HG03354 (cell line): ENCODE results near the gene PATL1.
"Not testable (repeated sequence)": the region's sequence is repeated elsewhere in the genome, so short reads cannot be mapped to it uniquely, and the experiment has no call there.

ENCODE experiments used
- ATAC-seq: cut with Tn5 transposase; IDR thresholded peaks from one replicate; pipeline ENCODE4 v1.9.1; 2021; ENCODE audit warnings: mild to moderate bottlenecking; ENCODE audit not compliant: unreplicated experiment, poor library complexity, severe bottlenecking

PATL1 gene, protein sequence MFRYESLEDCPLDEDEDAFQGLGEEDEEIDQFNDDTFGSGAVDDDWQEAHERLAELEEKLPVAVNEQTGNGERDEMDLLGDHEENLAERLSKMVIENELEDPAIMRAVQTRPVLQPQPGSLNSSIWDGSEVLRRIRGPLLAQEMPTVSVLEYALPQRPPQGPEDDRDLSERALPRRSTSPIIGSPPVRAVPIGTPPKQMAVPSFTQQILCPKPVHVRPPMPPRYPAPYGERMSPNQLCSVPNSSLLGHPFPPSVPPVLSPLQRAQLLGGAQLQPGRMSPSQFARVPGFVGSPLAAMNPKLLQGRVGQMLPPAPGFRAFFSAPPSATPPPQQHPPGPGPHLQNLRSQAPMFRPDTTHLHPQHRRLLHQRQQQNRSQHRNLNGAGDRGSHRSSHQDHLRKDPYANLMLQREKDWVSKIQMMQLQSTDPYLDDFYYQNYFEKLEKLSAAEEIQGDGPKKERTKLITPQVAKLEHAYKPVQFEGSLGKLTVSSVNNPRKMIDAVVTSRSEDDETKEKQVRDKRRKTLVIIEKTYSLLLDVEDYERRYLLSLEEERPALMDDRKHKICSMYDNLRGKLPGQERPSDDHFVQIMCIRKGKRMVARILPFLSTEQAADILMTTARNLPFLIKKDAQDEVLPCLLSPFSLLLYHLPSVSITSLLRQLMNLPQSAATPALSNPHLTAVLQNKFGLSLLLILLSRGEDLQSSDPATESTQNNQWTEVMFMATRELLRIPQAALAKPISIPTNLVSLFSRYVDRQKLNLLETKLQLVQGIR

GRCh38 chr11:59668950-59669610 lies at the start of gene PATL1:
Gene PATL1 (minus strand): TSS chr11:59669037. CDS start chr11:59668895, 142 bp downstream.
- peak; percentile 92 for ATAC-seq

DNA sequence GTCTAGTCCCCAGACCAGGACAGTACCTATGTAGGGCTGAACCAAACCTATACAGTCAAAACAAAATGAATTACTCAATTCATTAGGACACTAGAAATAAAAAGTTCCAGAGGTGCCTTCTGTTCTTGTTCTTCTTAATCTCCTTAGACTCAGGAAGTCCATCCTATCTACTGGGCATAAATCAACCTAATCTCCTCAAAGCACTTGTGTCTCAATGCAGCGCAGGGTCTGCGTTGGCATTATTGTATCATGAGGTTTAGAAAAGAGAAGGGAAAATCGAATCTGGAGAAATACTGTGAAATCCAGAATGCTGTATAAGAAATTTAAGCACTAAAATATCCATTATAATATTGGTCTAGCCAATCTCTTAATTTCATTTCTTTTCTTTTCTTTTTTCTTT lies 47.2 kb upstream of the PATL1 start:
- no peak for ATAC-seq

DNA sequence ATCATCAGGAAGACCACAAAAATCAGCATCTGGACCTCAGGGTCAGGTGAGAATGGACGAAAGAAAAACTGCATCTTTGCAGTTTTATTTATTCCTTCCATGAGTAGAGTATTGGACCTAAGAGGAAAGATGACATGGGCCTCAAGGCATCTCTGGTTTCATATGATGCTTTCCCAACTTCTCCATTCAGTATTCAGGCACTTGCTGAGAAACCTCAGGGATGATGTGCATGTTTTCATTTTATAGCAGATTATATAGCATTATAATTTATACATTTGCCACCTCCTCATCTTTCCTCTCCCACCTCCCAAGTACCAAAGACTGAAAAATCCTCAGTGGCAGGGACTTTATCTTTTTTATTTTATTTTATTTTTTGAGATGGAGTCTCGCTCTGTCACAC lies 44.9 kb upstream of the PATL1 start, which contains the start of gene OR10V1:
Gene OR10V1, minus strand, starts transcription at position 101 of the 400 bp plus-strand sequence. Its CDS starts 0 bp downstream, at position 101.
- no peak for ATAC-seq

DNA sequence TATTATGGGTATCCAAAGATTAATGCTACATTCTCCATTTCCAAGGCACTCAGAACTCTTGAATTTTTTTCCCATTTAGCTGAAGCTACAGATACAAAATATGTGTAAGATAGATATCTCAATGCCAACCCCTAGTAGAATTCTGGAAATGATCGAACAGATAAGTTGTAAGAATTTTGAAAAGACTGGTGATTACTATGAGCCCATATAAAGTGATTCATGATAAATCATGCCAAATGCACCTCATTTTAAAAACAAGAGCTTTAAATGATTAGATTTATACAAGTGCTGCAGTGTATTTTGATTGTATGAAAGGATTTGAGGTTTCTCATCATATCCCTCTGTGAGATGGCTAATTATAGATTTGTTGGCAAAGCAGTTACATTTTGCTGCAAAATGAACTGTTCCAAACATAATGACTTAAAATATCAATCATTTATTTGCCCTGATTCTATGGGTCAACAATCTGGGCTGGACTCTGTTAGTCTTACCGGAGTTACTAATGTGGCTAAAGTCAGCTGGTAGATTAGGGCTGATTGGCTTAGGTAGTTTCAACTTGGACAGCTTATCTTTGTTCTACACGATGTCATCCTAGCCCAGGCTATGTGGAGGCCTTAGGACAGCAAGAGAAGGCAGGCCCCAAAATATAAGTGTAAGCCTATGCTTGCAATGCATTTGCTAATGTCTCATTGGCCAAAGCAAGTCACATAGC lies 41.5 kb upstream of the PATL1 start:
- no peak for ATAC-seq

GRCh38 chr11:59708537-59708936 lies 39.7 kb upstream of the PATL1 start:
- ATAC-seq, result no peak

- ATAC-seq, result no peak
These were observed 38.5 kb upstream of the PATL1 start for GRCh38 chr11:59707371-59707770.

- ATAC-seq, result no peak
These were observed 37.9 kb upstream of the PATL1 start for GRCh38 chr11:59706518-59707285.

DNA sequence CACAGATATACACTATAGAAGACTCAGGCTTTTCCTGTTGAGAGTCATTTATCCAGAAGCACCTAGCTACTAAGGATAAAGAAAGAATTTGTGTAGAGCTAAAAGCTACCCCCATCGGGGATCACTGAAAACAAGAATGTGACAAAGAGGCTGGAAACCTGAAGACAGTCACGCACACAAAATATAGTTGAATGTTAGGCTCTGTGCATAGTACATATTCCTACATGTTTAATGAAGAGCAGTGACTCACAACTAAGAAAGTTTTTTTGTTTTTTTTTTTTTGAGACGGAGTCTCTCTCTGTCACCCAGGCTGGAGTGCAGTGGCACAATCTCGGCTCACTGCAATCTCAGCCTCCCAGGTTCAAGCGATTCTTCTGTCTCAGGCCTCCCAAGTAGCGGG lies 36.5 kb upstream of the PATL1 start:
- no peak for ATAC-seq

DNA sequence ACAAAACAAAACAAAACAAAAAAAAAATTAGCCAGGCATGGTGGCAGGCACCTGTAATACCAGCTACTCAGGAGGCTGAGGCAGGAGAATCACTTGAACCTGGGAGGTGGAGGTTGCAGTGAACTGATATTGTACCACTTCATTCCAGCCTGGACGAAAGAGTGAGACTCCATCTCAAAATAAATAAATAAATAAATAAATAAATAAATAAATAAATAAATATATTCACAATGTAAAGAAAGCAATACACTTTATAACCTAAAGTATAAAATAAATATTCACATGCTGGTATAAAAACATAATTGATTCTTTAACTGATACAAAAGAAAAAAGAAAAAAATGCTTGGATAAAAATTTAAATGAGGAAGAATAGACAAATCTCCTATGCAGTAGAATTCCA lies 34.7 kb upstream of the PATL1 start:
- ATAC-seq, result not testable (repeated sequence)

DNA sequence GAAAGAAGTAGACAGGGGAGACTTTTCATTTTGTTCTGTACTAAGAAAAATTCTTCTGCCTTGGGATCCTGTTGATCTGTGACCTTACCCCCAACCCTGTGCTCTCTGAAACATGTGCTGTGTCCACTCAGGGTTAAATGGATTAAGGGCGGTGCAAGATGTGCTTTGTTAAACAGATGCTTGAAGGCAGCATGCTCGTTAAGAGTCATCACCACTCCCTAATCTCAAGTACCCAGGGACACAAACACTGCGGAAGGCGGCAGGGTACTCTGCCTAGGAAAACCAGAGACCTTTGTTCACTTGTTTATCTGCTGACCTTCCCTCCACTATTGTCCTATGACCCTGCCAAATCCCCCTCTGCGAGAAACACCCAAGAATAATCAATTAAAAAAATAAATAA lies 31.3 kb upstream of the PATL1 start:
- not testable (repeated sequence) for ATAC-seq

GRCh38 chr11:59698506-59698905 lies 29.7 kb upstream of the PATL1 start:
- no peak for ATAC-seq

GRCh38 chr11:59692915-59693314 lies 24.1 kb upstream of the PATL1 start:
- no peak for ATAC-seq

- ATAC-seq, result no peak
These were observed 22.3 kb upstream of the PATL1 start for GRCh38 chr11:59691156-59691555.

GRCh38 chr11:59689015-59689414 lies 20.2 kb upstream of the PATL1 start:
- ATAC-seq, result no peak

DNA sequence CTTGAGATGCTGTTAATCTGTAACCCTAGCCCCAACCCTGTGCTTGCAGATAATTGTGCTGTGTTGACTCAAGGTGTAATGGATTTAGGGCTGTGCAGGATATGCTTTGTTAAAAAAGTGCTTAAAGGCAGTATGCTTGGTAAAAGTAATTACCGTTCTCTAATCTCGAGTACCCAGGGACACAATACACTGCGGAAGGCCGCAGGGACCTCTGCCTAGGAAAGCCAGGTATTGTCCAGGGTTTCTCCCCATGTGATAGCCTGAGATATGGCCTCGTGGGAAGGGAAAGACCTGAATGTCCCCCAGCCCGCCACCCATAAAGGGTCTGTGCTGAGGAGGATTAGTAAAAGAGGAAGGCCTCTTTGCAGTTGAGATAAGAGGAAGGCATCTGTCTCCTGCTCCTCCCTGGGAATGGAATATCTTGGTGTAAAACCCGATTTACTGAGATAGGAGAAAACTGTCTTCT lies 12.5 kb upstream of the PATL1 start:
- not testable (repeated sequence) for ATAC-seq

DNA sequence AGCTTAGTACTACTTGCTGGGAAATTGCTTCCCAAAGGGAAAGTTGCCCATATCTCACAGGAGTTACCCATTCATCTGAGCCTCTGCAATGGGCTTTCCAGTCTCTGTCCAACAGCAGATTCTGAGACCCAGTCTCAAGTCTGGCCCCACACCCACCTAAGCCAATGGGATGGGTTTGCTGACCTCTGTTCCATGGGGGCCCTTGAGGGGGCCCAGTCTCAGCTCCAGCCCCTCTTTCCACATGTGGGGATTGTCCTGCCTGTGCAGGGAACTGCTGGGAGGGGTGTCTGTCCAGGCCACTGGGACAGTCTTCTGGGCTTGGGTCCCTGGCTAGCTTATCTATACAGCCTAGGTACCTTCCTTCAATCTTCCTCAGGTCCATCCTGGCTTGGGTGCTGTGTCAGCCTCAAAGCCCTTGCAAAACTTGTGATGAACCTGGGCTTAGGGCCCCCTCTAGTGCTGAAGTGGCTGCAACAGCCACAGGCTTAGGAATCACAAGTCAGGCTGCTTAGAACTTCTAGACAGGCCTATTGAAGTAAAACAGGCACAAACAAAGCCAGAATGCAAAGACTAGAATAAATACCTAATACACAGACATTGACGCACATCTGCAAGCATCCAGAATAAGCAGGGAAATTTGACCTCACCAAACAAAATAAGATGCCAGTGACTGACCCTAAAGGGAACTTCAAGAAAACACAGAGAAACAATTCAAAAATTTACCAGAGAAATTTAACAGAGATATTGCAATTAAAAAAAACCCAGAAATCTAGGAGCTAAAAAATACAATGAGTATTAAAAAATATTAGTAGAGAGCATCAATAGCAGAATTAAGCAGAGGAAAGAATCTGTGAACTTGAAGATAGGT lies 11.7 kb upstream of the PATL1 start:
- ATAC-seq, result peak; percentile 85

DNA sequence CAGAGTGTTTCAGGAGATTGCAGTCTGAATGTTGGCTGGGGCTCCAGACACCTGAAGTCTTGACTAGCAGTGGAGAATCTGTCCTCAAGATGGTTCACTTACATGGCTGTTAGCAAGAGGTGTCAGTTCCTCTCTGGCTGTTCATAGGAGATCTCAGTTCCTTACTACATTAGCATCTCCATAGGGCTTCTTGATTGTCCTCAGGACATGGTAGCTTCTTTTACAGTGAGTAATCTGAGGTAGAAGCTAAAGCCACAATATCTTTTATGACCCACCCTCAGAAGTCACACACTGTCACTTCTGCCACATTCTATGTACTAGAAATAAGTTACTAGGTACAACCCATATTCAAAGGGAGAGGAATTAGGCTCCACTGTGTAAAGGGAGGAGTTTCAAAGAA lies 10.5 kb upstream of the PATL1 start:
- no peak for ATAC-seq

DNA sequence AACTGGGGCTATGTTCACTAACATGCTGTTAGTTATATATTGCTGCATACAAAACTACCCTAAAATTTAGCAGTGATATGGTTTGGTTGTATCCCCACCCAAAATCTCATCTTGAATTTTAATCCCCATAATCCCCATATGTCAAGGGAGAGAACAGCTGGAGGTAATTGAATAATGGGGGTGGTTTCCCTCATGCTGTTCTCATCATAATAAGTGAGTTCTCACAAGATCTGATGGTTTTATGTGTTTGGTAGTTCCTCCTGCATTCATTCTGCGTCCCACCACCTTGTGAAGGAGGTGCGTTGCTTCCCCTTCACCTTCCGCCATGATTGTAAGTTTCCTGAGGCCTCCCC lies 10.0 kb upstream of the PATL1 start:
- no peak for ATAC-seq
